ENCODE data around the gene SECTM1. TPM values are rescaled to one million over a fixed set of nuclear protein-coding genes. Genes with fewer than 3 reads are reported as not detected.

The SECTM1 gene
- total and polyA plus RNA-seq, 9 of the 15 experiments (the other 6 are each of a cell fraction or from before 2014, with no cell fraction given), result 0.11 to 0.46 (median 0.18) TPM; not detected in 6

GRCh38 chr17:82287868-82288801 lies 45.4 kb downstream of the SECTM1 start:
- 17% methylated on average over 19 of the region's 19 CpGs for WGBS (ENCODE audit: insufficient coverage, low coverage, missing lambda C conversion rate)
- in situ Hi-C loops (cut with MboI), result no loop called here
- DNase-seq (ENCODE audit: extremely low read depth in 1 of 4, low spot score in 3 of 4), result peak; percentile 66 to 91 (median 73)
- H3K4me1 ChIP-seq (replicated peaks in 1 of 2; ENCODE audit: control insufficient read depth in 2 of 2, insufficient read depth in 2 of 2, low read length in 2 of 2), result peaks cover 49 to 72% of the 10 kb centered on the region in 2 experiments
- peak; percentile 93 for FAIRE-seq
- CTCF ChIA-PET (ENCODE audit: low intra/inter-chr PET ratio), result interaction anchor here (0.5 kb wide), 1 partner anchor 251 kb away, joined by 3 read pairs; the partner anchor contains the start of gene DCXR
- intact Hi-C loops (cut with micrococcal nuclease), result no loop called here
- no TSS peak for BruUV-seq (replicated peaks)
- ATAC-seq, result peak; percentile 57
- H4K20me1 ChIP-seq (replicated peaks; ENCODE audit: control insufficient read depth, insufficient read depth, low read length), result no peaks in the 10 kb centered on the region
- peaks cover 14% of the 10 kb centered on the region for H3K79me2 ChIP-seq (ENCODE audit: control insufficient read depth, insufficient read depth, low read length)
- no peak overlapping the region for H3K4me3 ChIP-seq
- H3K9me1 ChIP-seq (ENCODE audit: control insufficient read depth, insufficient read depth, low read length), result no peaks in the 10 kb centered on the region
- H3K9me3 ChIP-seq (replicated peaks; ENCODE audit: control insufficient read depth, insufficient read depth, low read depth, low read length), result no peaks in the 10 kb centered on the region
- H3K4me2 ChIP-seq (ENCODE audit: insufficient read depth, low read length), result peak overlapping the region; percentile 64; the same call in 1 of the 2 replicates
- no peaks in the 10 kb centered on the region for H3K36me3 ChIP-seq (ENCODE audit: control insufficient read depth, insufficient read depth, low read length)
- H3K27ac ChIP-seq (ENCODE audit: extremely low read depth, low read depth, low read length), result peak overlapping the region; percentile 61
- peak overlapping the region; percentile 27 to 84; a peak in 3 of 4 replicates for H3K9ac ChIP-seq (ENCODE audit: insufficient read depth in 1 of 2, low read depth in 2 of 2, low read length in 2 of 2)
- H2AFZ ChIP-seq (ENCODE audit: low read depth, low read length), result peak overlapping the region; percentile 67
- no peaks in the 10 kb centered on the region for H3K27me3 ChIP-seq (ENCODE audit: control insufficient read depth in 2 of 2, insufficient read depth in 2 of 2, low read length in 2 of 2)
- POLR2A ChIA-PET, result interaction anchor here (1.0 kb wide), 1 partner anchor 15 kb away, joined by 4 read pairs; the partner anchor contains the start of gene CSNK1D
- TF ChIP-seq ATF7 (IDR thresholded peaks at IDR 0.05) (peak; percentile 92), NFIC (IDR thresholded peaks at IDR 0.05) (peak; percentile 40; the same call in 1 of the 2 replicates), ZBTB26 (CRISPR knock-in tag; IDR thresholded peaks at IDR 0.05) (no peak), ZNF408 (CRISPR knock-in tag; IDR thresholded peaks at IDR 0.05; ENCODE audit: low read depth) (no peak), PRDM10 (IDR thresholded peaks at IDR 0.05; ENCODE audit: partially characterized antibody) (peak; percentile 80), ZNF274 (IDR thresholded peaks at IDR 0.05; ENCODE audit: borderline replicate concordance, low read depth, low read length) (no peak), ZNF57 (CRISPR knock-in tag; IDR thresholded peaks at IDR 0.05) (no peak), RBM15 (IDR thresholded peaks at IDR 0.05; ENCODE audit: insufficient read depth, low read length) (no peak), NR3C1 (CRISPR knock-in tag; IDR thresholded peaks at IDR 0.05) (no peak), PKNOX1 (IDR thresholded peaks at IDR 0.05) (no peak; the same call in none of the 2 replicates)
